HG03460 (cell line): ENCODE results near the gene DLG2.

ENCODE experiments used
- ATAC-seq: cut with Tn5 transposase; IDR thresholded peaks from one replicate; pipeline ENCODE4 v1.9.1; 2021; ENCODE audit not compliant: unreplicated experiment

DLG2 gene

GRCh38 chr11:83410605-83411565 is 2216.3 kb downstream of the DLG2 start:
- no peak for ATAC-seq

- ATAC-seq = no peak
Observed at GRCh38 chr11:83409891-83410290, 2217.3 kb downstream of the DLG2 start.

- ATAC-seq = no peak
Observed at GRCh38 chr11:83409476-83409875, 2217.7 kb downstream of the DLG2 start.

- no peak for ATAC-seq
Observed at GRCh38 chr11:83408946-83409345, 2218.2 kb downstream of the DLG2 start.
